DMS79 treated with DMSO at 0.1 percent for 48 hours (cell line): ENCODE data around the gene EGLN1.
A peak's percentile ranks its signal among the peaks of the same experiment; 100 is the strongest.
"Not testable (repeated sequence)": the region's sequence is repeated elsewhere in the genome, so short reads cannot be mapped to it uniquely, and the experiment has no call there.

Source experiments
- DNase-seq: peaks from one replicate; lab custom pipeline; 2025; lab: John Stamatoyannopoulos, UW

The EGLN1 gene

DNA sequence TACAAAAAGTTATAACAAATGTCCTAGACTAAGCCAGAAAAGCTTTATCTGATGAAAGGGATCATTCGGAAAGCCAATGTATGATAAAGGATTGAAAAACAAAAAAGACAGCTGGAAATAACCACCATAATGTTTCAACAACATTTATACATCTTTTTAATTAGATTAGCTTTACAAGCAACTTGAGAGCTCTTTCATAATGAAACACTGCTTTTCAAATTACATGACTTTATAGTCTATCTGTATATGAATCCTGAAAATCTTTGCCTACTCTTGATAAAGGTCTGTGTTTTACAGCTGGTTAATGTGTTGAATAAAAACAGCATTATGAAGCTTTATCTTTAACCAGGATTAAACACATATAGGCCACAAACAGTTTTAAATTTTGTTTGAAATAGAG, 58.5 kb downstream of the EGLN1 start:
- no peak for DNase-seq

DNA sequence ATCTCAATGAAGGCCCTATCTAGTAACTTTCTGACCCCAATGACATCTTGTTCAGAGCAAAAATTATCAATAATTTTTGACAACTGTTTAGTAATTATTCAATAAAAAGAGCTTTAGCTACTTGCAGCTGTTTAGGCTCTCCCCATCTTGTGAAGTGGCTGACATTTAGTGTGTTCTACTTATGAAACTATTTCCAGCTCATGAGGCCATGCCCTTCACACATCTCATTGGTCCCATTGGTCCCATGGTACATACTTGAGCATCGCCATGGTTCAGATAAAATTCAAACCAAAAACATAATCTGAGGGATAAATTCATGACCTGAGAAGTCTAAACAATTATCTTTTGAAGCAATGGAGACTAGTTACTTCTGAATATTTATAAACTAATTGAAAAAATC, 59.8 kb downstream of the EGLN1 start:
- DNase-seq: no peak

DNA sequence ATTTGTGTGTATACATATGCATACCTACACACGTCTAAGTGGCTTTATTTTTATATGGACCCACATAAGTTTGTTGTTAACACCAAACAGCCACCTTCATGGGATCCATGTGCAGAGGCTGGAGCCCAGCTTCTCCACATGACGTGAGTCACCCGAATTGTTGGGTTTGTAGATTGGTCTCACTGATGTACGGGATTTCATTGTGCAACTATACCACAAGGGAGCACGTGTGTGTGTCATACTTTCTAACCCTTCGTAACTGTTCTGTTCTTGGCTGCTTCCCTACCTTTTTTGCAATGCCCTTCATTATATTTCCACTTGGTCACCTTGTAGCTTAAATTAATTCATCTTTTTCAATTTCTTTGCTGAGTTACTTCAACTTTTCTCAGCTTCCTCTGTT, 63.0 kb downstream of the EGLN1 start:
- no peak for DNase-seq

DNA sequence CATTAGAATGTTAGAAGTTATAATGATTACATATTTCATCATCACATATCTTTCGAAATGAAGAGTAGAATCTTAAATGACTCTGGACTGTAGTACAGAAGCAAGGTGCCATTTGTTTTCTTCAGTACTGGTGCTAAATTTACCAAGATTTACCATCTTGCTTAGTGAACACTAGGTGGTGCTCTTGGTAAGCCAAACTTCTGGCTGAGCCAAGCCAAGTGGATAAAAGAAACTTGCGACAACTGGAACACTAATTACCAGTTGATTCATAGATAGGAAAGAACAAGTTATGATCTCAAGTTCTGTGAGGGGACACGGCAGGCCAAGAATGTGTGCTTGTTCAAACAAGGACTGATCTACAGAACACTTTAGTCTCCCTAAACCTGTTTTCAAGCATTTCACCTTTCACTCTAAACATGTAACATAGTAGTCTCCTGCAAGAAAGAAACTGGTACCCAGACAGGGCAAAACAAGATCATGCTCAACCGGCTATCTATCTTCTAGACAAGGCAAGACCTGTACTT, 64.2 kb downstream of the EGLN1 start:
- DNase-seq: peak; percentile 72

DNA sequence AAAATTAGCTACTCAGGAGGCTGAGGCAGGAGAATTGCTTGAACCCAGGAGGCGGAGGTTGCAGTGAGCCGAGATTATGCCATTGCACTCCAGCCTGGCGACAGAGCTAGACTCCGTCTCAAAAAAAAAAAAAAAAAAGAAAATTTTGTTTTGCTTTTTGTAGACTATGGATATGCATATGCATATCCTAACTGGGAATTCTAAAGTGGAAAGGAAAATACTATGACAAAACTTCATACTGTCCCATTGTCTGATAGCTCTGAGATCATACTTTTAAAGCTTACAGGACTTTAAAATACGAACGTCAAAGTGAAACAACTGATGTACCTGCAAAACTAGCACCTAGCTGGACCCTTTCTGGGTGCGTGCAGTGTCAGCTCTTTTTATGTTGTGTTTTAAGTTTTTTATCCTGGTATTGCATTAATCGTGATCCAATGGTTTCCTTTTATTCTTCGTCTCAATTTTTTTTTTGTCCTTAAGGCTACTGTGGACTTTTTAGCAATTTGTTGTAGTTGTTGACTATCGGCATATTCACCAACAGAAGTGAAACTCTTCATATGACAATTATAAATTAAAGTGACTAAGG, 64.8 kb downstream of the EGLN1 start:
- no peak for DNase-seq

DNA sequence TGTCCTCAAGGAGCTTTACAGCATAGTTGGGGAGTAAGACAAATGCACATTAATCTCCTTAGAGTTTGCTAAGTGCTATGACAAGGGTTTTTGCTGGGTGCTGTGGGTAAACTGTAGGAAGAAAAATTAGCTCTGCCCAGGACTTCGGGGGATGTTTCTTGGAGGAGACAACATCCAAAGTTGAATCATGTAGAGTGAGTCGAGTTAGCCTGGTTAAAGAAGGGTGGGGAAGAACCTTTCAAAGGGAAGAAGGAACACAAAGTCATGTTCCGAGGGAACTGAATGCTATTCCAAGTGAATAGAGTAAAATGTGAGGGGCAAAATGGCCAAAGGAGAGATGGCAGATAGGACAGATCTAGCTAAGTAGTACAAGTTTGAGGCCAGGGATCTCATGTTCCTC, 66.9 kb downstream of the EGLN1 start:
- no peak for DNase-seq

DNA sequence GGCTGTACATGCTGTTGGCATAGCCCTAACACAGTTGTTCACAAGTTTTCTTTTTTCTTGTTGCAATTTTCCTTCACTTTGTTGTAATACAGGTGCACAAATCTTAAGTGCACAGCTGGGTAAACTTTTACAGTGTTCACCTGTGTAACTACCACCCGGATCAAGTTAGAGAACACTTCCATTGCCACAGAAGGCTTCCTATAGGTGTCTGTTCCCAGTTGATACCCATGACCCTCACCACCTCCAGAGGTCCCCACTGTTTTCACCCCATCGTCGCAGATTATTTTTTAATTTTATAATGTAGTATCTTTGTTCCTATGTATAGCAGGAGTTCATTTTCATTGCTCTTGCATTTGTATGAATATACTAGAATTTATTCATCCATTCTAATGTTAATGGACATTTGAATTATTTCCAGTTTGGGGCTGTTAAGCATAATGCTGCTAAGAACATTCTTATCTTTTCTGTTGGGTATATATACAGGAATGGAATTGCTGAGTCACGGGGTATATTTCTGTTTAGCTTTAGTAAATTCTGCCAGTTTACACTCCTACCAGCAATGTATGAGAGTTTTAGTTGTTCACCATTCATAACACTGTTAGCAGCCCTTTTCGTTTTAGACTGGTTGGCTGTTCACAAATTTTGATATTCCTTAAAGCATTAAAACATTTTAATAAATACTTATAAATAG, 67.6 kb downstream of the EGLN1 start:
- DNase-seq: no peak

DNA sequence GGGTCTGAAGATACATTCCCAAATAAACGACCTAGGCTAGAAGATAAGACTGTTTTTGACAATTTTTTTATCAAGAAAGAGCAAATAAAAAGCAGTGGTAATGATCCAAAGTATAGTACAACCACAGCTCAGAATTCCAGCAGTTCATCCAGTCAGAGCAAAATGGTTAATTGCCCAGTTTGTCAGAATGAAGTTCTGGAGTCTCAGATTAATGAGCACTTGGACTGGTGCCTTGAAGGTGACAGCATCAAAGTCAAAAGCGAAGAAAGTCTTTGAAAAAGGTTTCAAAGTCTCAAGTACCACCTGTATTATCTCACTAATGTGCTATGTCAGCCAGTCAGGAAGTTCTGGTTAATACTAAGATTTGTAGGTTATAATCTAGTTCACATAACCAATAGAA, 69.0 kb downstream of the EGLN1 start:
- DNase-seq: no peak

DNA sequence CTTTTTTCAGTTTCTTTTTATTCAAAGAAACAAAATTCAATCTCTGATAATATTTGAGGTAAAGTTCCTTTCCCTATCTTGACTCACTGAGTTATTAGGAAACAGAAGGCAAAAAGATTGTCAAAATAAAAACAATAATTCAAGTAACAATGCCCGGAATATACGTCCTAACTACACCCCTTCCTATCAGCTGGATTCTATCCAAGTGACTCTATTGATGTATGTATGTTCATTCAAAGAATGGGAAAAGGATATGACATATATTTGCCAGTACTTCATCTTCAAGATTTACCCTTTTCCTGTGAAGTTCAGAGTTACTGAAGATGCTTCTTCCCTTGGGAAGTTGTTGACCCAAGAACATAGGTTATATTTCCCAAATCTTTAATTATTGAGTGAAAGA, 70.3 kb downstream of the EGLN1 start:
- DNase-seq: no peak

DNA sequence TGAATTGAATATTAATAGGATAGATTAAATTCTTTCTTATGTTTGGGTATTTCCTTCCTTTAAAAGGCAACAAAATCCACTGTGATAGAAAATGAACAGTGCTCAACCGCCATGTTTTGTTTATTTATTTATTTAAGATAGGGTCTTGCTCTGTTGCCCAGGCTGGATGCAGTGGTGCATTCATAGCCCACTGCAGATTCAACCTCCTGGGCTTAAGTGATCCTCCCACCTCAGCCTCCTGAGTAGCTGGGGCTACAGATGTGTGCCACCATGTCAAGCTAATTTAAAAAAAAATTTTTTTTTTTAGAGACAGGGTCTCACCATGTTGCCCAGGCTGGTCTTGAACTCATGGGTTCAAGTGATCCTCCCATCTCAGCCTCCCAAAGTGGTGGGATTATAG, 73.2 kb downstream of the EGLN1 start:
- not testable (repeated sequence) for DNase-seq

DNA sequence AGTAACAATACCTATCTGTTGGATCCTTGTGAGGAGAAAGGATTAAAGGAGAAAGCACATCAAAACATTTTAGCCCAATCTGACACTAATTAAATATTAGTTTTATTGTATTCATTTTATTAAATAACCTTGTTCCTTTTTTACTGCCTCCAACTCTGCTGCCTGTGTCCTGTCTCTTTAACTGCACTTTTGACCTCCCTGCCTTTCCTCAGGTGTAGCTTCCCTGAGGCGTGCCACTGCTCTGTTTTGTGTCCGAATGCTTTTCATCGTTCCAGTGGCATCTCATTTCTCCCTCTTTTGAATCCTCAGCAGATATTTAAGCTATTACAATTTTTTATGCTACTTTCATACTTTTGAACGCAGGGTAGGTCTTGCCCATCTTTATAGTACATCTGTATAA, 73.6 kb downstream of the EGLN1 start:
- DNase-seq: no peak

DNA sequence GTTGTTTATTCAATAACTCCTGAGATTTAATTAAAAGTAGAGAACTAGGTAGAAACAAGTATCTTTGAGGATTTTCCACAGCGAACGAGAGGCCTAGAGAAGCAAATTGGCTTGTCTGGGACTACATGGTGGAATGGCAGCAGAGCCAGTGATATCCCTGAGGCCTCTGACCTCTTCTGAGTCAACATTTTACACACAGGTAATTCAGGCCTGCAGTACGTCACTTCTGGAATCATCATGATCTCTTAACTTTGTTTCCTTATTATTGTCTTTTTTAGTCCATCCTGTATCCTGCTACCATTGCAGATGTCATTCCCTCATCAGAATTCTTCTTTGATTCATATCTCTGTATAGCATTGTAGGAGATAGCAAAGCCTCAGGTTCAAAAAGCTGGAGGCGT, 74.1 kb downstream of the EGLN1 start:
- no peak for DNase-seq

DNA sequence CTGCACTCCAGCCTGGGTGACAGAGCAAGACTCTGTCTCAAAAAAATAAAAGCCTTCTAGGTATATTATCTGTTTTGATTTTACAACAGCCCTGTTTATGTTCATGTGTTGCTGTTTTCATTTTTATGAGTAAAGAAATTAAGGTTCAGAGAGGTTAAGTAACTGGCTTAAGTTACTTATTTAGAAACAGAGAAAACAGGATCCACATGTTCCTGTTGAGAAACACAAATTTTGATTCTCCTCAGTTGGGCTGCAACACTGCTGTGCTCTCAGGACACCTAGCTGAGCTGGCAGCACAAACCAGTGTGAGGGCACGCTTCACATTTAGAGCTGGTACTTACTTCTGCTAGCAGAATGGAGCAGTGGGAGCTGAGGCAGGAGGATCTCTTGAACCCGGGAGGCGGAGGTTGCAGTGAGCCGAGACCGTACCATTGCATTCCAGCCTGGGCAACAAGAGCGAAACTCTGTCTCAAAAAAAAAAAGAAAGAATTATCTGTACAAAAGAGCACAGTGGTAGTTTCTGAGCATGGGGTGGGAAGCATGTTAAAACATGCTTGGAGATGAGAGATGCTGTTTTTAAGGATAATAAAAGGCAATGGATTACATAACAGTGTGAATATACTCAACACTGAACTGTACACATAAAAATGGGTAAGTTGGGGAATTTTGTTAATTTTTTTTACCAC, 81.6 kb downstream of the EGLN1 start:
- DNase-seq: no peak

DNA sequence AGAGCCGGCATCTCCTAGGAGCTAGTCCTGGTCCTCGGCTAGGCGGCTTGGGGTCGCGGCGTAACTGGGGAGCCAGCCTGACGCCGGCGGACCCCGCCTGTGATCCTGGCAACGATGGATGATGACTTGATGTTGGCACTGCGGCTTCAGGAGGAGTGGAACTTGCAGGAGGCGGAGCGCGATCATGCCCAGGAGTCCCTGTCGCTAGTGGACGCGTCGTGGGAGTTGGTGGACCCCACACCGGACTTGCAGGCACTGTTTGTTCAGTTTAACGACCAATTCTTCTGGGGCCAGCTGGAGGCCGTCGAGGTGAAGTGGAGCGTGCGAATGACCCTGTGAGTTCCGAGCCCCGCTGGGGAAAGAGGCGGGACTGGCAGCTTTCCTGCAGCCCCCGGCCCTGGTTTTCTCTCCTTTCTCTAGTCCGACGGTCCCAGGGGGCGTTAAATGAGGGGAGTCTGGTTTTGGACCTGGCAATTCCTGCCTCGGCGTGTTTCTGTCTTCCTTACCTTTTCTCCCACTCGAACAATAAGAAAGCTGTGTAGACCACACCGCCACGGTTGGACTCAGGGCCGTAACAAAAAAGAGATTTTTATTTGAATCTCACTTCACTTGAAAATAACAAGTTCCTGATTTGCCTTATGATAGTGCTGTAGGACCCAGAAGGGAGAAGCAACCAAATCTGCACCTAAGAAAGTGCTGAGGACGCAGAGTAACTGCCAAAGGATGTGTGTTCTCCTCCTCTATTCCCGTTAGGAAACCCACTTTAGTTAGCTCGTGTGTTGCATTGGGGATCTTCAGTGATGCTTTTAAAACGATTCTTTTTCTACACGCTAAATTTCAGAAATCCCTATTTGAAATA, 83.6 kb downstream of the EGLN1 start, which contains the start of gene SPRTN:
Gene SPRTN (plus strand): TSS at position 24 of the 859 bp plus-strand sequence. CDS start 91 bp downstream, at position 115.
- no peak for DNase-seq

DNA sequence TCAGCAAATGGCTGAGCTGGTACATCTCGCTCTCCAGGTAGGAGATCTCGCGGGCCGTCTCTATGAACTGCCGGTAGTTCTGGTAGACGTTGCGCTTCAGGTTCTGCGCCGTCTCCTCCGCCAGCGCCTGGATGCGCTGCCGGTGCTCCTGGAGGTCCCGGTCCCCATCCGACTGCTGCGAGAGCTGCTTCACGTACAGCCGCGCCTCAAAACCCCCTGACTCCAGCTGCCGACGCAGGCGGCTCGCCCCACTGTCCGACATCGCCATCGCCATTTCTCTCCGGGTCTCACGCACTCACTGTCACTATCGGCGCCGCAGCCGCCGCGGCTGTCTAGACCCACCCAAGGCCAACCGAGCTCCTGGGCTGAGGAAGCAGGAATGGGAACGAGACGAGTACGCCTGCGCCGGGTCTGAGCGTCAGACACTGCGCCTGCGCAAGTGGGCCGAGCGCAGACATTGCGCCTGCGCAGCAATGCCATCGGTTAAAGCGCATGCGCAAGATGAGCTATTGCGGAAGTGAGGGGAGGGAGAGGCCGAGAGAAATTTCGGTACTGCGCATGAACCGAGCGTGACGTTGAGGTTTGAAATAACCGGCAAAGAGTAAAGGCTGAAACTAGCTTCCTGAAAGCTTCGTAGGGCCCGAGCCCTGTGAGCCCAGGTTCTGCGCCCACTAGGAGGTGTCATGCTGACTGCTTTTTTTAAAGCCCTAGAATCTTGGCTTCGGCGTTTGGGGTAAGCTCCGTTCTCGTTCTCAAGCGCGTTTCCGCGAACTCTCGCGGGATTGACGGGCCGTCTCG, 84.4 kb downstream of the EGLN1 start, which contains the start of gene EXOC8:
Gene EXOC8 (minus strand): TSS at position 381 of the 798 bp plus-strand sequence. CDS start 107 bp downstream, at position 274.
- peak; percentile 98 for DNase-seq

DNA sequence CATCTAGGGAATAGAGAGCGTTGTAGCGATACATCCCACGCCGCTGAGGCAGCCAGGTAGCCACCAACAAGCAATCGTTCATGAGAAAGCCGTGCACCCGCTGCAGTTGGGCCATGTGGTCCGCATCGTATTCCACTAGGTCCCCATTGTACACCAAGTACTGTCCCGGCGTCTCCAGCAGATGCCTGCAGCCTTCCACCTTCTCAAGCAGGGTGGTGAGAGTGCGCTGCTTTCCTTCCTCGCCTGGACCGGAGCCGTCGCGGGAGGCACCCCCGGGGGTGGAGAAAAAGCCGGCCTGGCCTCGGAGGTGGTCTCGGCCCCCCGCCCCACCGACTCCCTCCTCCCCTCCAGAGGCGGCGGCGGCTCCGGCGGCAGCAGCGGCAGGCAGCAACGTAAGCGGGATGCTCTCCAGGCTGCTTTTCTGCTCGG, 85.0 kb downstream of the EGLN1 start:
- no peak for DNase-seq

DNA sequence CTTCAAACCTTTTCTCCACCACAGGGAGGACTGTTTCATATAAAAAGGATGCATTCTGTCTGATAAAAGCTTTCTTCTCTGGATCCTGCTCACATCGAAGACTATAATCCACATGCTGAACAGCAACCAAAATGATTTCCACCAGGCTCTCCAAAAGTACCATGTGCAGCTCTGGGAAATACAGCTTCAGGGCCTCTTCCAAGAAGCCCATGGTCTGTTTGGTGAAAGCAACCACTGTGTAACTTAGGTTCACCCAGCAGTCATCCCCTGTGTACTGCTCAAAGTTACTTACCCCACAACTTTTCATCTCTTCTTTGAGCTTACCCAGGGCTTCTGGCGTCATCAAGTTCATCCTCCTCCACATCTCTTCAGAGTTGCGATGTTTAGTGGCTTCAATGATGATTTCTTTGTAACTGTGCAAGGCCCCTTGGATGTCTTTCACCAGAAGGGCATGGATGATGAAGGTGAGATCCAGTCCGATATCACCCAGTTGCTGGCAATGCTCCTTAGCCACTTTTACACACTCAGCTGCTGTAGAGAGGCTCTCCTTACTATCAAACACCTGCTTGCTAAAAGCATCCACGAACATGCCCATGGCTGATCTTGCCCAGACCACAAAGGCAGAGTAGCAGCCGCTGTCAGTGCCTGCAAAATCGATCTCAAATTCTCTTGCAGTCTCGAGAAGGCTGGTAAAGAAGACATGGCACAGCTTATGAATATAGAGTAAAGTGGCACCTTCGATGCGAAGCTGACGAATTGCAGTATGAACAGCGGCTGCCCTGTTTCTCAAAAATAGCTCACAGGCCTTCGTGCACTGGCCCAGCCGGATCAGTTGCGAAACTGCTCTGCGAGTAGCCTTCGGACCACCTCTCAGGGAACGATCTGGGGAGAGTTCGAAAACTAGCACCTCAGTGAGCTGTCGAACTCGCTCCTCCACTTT, 86.2 kb downstream of the EGLN1 start:
- peak; percentile 37 for DNase-seq

DNA sequence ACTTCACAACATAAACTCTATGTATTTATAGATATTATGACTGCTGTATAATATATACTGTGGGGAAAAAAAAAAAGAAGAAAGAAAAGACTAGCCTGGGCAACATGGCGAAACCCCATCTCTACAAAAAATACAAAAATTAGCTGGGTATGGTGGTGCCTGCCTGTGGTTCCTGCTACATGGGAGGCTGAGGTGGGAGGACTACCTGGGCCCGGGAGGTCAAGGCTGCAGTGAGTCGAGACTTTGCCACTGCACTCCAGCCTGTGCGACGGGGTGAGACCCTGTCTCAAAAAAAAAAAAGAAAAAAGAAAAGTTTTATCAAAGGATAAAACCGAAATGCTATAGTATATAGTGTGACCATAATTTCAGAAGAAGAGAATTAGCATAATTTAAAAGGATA, 87.1 kb downstream of the EGLN1 start:
- DNase-seq: no peak

DNA sequence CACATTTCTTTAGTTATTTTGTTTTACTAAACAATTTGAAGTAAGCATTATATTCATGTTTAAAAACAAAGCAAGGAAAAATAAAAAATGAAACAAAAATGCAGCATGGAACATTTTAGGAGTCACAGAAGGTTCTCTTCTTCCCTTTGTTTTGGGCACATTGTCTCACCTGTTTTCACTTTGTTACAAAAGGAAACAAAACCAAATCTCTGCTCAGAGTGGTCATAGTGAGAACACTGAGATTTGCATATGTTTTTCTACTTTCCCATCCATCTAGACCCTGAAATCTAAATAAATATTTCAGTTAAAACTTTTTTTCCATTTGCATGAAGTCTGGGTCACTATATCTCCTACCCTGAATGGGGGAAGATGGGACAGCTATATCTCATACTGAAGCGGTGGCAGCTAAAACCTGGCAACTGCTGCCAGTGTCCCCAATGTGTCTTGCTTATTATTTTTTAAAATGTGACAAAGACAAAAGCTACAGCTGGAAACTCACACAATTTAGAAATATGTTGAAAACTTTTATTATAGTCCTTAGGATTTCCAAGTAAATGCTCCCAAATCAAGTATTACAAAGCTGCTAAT, 87.9 kb downstream of the EGLN1 start:
- no peak for DNase-seq

DNA sequence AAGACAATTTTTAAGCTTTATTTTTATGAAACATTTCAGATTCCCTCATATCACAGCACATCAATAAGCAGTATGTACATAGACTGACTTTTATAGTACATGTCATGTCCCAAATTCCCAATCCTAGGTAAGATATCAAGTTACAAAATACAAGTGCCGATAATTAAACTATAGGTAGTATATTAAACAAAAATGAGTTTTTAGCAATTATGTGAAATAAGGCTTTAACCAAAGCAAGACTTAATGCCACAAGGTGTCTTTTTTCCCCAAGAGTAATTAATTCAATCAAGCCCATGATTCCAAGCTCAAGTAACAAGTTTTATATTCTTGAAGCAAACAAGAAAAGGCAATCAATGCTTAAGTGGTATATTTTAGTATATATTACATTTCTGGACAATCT, 89.3 kb downstream of the EGLN1 start:
- no peak for DNase-seq
